Mesenchymal stem cell (in vitro differentiated cells and primary cell): ENCODE results near the gene DENND4A.

ENCODE experiments used
- DNase-seq: peaks from one replicate; pipeline ENCODE4 v3.0.0-alpha.2; 2013
- H2AFZ ChIP-seq: one replicate; pipeline ENCODE4 v1.6.1; 2013; ENCODE audit warnings: low read depth, mild to moderate bottlenecking, control low read depth, inconsistent platforms, low read length, moderate library complexity
- H2AK5ac ChIP-seq: 2 replicates; pipeline ENCODE4 v1.6.1; 2013; ENCODE audit warnings: low read length, moderate library complexity, mild to moderate bottlenecking, inconsistent platforms; ENCODE audit not compliant: severe bottlenecking
- H2BK120ac ChIP-seq: one replicate; pipeline ENCODE4 v1.6.1; 2013; ENCODE audit warnings: low read depth, mild to moderate bottlenecking, inconsistent platforms, low read length, moderate library complexity
- H2BK12ac ChIP-seq, 2 experiments: one replicate each; pipeline ENCODE4 v1.6.1; 2013; ENCODE audit warnings: inconsistent platforms in 2 of 2, low read length in 2 of 2, mild to moderate bottlenecking in 2 of 2, moderate library complexity in 2 of 2, control low read depth in 1 of 2
- H2BK15ac ChIP-seq: one replicate; pipeline ENCODE4 v1.6.1; 2013; ENCODE audit warnings: mild to moderate bottlenecking, low read depth, inconsistent platforms; ENCODE audit not compliant: poor library complexity, severe bottlenecking
- H2BK5ac ChIP-seq: 2 replicates; pipeline ENCODE4 v1.6.1; 2013; ENCODE audit warnings: low read depth, mild to moderate bottlenecking, low read length, control low read depth, inconsistent platforms; ENCODE audit not compliant: poor library complexity, severe bottlenecking
- H3K14ac ChIP-seq, 2 experiments: one replicate each; pipeline ENCODE4 v1.6.1; 2013; ENCODE audit warnings: inconsistent platforms in 2 of 2, low read length in 2 of 2, control low read depth in 1 of 2, mild to moderate bottlenecking in 1 of 2, moderate library complexity in 1 of 2
- H3K18ac ChIP-seq, 2 experiments: one replicate each; pipeline ENCODE4 v1.6.1; 2013; ENCODE audit warnings: inconsistent platforms in 2 of 2, low read length in 2 of 2, control low read depth in 1 of 2, low read depth in 1 of 2, mild to moderate bottlenecking in 1 of 2
- H3K23ac ChIP-seq, 2 experiments: one replicate each; pipeline ENCODE4 v1.6.1; 2013; ENCODE audit warnings: inconsistent platforms in 2 of 2, low read length in 2 of 2, mild to moderate bottlenecking in 2 of 2, moderate library complexity in 2 of 2, control low read depth in 1 of 2
- H3K27ac ChIP-seq: 2 replicates; pipeline ENCODE4 v1.5.1; 2013; ENCODE audit warnings: mild to moderate bottlenecking, moderate library complexity, low read length, control low read depth, inconsistent platforms; ENCODE audit not compliant: poor library complexity, severe bottlenecking
- H3K27me3 ChIP-seq, 2 experiments: 2 replicates each; pipeline versions ENCODE4 v1.6.1 to v1.7.0; 2013; ENCODE audit warnings: low read length in 2 of 2, mild to moderate bottlenecking in 2 of 2, moderate library complexity in 2 of 2, control low read depth in 1 of 2, inconsistent platforms in 1 of 2; ENCODE audit not compliant: control insufficient read depth in 1 of 2, insufficient read depth in 1 of 2
- H3K36me3 ChIP-seq, 2 experiments: 2 replicates each; pipeline versions ENCODE4 v1.6.1 to v1.7.0; 2013; ENCODE audit warnings: low read length in 2 of 2, control low read depth in 1 of 2, inconsistent platforms in 1 of 2, low read depth in 1 of 2, mild to moderate bottlenecking in 1 of 2; ENCODE audit not compliant: insufficient read depth in 2 of 2, control insufficient read depth in 1 of 2
- H3K4ac ChIP-seq, 2 experiments: one replicate each; pipeline ENCODE4 v1.6.1; 2013; ENCODE audit warnings: inconsistent platforms in 2 of 2, low read length in 2 of 2, mild to moderate bottlenecking in 2 of 2, moderate library complexity in 2 of 2, control low read depth in 1 of 2, low read depth in 1 of 2
- H3K4me1 ChIP-seq: 2 replicates; pipeline ENCODE4 v1.6.1; 2013; ENCODE audit warnings: low read depth, low read length, control low read depth; ENCODE audit not compliant: control insufficient read depth, insufficient read depth
- H3K4me2 ChIP-seq: 2 replicates; pipeline ENCODE4 v1.6.1; 2013; ENCODE audit warnings: low read length, mild to moderate bottlenecking, inconsistent platforms; ENCODE audit not compliant: poor library complexity, severe bottlenecking
- H3K4me3 ChIP-seq, 2 experiments: 2 replicates each; pipeline versions ENCODE4 v1.5.1 to v1.7.0; 2013; ENCODE audit warnings: low read length in 2 of 2, mild to moderate bottlenecking in 2 of 2, control low read depth in 1 of 2, low read depth in 1 of 2; ENCODE audit not compliant: insufficient read depth in 1 of 2
- H3K79me1 ChIP-seq: replicated peaks from 2 replicates; pipeline ENCODE4 v1.6.1; 2013; ENCODE audit warnings: mild to moderate bottlenecking, control low read depth, low read length, inconsistent platforms; ENCODE audit not compliant: poor library complexity, severe bottlenecking
- H3K9ac ChIP-seq: 2 replicates; pipeline ENCODE4 v1.7.0; 2013; ENCODE audit warnings: mild to moderate bottlenecking, low read length, moderate library complexity
- H3K9me3 ChIP-seq: 2 replicates; pipeline ENCODE4 v1.7.0; 2013; ENCODE audit warnings: mild to moderate bottlenecking, low read length; ENCODE audit not compliant: control insufficient read depth
- H4K8ac ChIP-seq: one replicate; pipeline ENCODE4 v1.6.1; 2013; ENCODE audit warnings: inconsistent platforms, mild to moderate bottlenecking, low read length, moderate library complexity
- H4K91ac ChIP-seq: one replicate; pipeline ENCODE4 v1.6.1; 2013; ENCODE audit warnings: mild to moderate bottlenecking, low read length, inconsistent platforms
- WGBS: methylation state at CpG from one replicate; pipeline ENCODE4 v1.1.7; 2013; ENCODE audit warnings: mixed read lengths; 5-methylcytosine and 5-hydroxymethylcytosine counted together

Gene DENND4A

GRCh38 chr15:65731926-65732325 lies 60.2 kb downstream of the DENND4A start:
- Histone ChIP-seq H3K18ac (no peak overlapping the region), H2AFZ (no peak overlapping the region), H2AK5ac (no peak overlapping the region), H3K4me1 (no peaks in the 10 kb centered on the region), H3K79me1 (no peaks in the 10 kb centered on the region), H4K91ac (no peak overlapping the region), H3K14ac (no peak overlapping the region), H3K4me2 (no peak overlapping the region), H3K27me3 (no peaks in the 10 kb centered on the region), H2BK15ac (no peak overlapping the region), H3K23ac (no peak overlapping the region), H2BK12ac (no peak overlapping the region), H3K27ac (no peak overlapping the region), H2BK5ac (no peak overlapping the region), H3K9me3 (no peaks in the 10 kb centered on the region), H3K4me3 (no peak overlapping the region), H3K9ac (peak overlapping the region; percentile 39), H4K8ac (no peak overlapping the region), H3K36me3 (peaks cover 10 to 26% of the 10 kb centered on the region in 2 experiments), H2BK120ac (no peak overlapping the region), H3K4ac (no peak overlapping the region)
- peak; percentile 9 for DNase-seq

GRCh38 chr15:65730549-65731172 lies 61.4 kb downstream of the DENND4A start:
- H2AFZ ChIP-seq, result no peak overlapping the region
- peak; percentile 17 for DNase-seq
- H3K18ac ChIP-seq, result no peak overlapping the region
- no peaks in the 10 kb centered on the region for H3K27me3 ChIP-seq
- H4K91ac ChIP-seq, result no peak overlapping the region
- H3K14ac ChIP-seq, result no peak overlapping the region
- peaks cover 9 to 28% of the 10 kb centered on the region in 2 experiments for H3K36me3 ChIP-seq
- peak overlapping the region; percentile 11 for H3K9ac ChIP-seq
- no peak overlapping the region for H3K23ac ChIP-seq
- no peak overlapping the region for H2BK12ac ChIP-seq
- no peak overlapping the region for H3K4ac ChIP-seq
- no peaks in the 10 kb centered on the region for H3K79me1 ChIP-seq
- no peak overlapping the region for H2BK120ac ChIP-seq
- H3K4me3 ChIP-seq, result no peak overlapping the region
- H3K9me3 ChIP-seq, result no peaks in the 10 kb centered on the region
- WGBS, result 100% methylated on average over 1 of the region's 2 CpGs
- no peak overlapping the region for H2BK15ac ChIP-seq
- no peak overlapping the region for H3K4me2 ChIP-seq
- H4K8ac ChIP-seq, result no peak overlapping the region
- H2AK5ac ChIP-seq, result no peak overlapping the region
- no peak overlapping the region for H3K27ac ChIP-seq
- H2BK5ac ChIP-seq, result no peak overlapping the region
- H3K4me1 ChIP-seq, result no peaks in the 10 kb centered on the region

- Histone ChIP-seq H3K4me2 (no peak overlapping the region), H3K4me1 (no peaks in the 10 kb centered on the region), H4K8ac (no peak overlapping the region), H3K9me3 (no peaks in the 10 kb centered on the region), H4K91ac (no peak overlapping the region), H3K36me3 (peaks cover 3 to 48% of the 10 kb centered on the region in 2 experiments), H2BK5ac (no peak overlapping the region), H2BK15ac (no peak overlapping the region), H3K18ac (no peak overlapping the region), H3K79me1 (no peaks in the 10 kb centered on the region), H3K14ac (no peak overlapping the region), H3K4ac (no peak overlapping the region), H2AFZ (no peak overlapping the region), H2AK5ac (no peak overlapping the region), H3K9ac (no peak overlapping the region), H2BK12ac (no peak overlapping the region), H3K27ac (no peak overlapping the region), H3K23ac (no peak overlapping the region), H2BK120ac (no peak overlapping the region), H3K27me3 (no peaks in the 10 kb centered on the region), H3K4me3 (no peak overlapping the region)
- no peak for DNase-seq
- no CpG with 5 or more reads among the region's 3 CpGs for WGBS
These were observed 67.5 kb downstream of the DENND4A start for GRCh38 chr15:65724464-65725215.

- no peak overlapping the region for H4K91ac ChIP-seq
These were observed 68.2 kb downstream of the DENND4A start for GRCh38 chr15:65723876-65724275.

More at GRCh38 chr15:65723876-65724275, 68.2 kb downstream of the DENND4A start:
- WGBS, result 90% methylated on average over 5 of the region's 5 CpGs
- H3K4me2 ChIP-seq, result no peak overlapping the region
- H3K23ac ChIP-seq, result no peak overlapping the region
- no peak overlapping the region for H3K14ac ChIP-seq
- H2AK5ac ChIP-seq, result no peak overlapping the region
- H2BK15ac ChIP-seq, result no peak overlapping the region
- no peaks in the 10 kb centered on the region for H3K4me1 ChIP-seq
- no peak overlapping the region for H2BK120ac ChIP-seq
- H3K27me3 ChIP-seq, result no peaks in the 10 kb centered on the region
- no peaks in the 10 kb centered on the region for H3K79me1 ChIP-seq
- no peak overlapping the region for H2BK12ac ChIP-seq
- no peak overlapping the region for H3K9ac ChIP-seq
- no peaks in the 10 kb centered on the region for H3K9me3 ChIP-seq
- H2AFZ ChIP-seq, result no peak overlapping the region
- H3K18ac ChIP-seq, result no peak overlapping the region
- peaks cover 3 to 41% of the 10 kb centered on the region in 2 experiments for H3K36me3 ChIP-seq
- no peak overlapping the region for H2BK5ac ChIP-seq
- H3K4ac ChIP-seq, result no peak overlapping the region
- H4K8ac ChIP-seq, result no peak overlapping the region
- H3K27ac ChIP-seq, result no peak overlapping the region
- DNase-seq, result no peak
- no peak overlapping the region for H3K4me3 ChIP-seq
